ENCODE data around the gene TTLL10. TPM values are rescaled to one million over a fixed set of nuclear protein-coding genes. Genes with fewer than 3 reads are reported as not detected.
"Not testable (repeated sequence)": the region's sequence is repeated elsewhere in the genome, so short reads cannot be mapped to it uniquely, and the experiment has no call there.

TTLL10 gene
- total RNA-seq, 1 experiment from 2014 or later: not detected

- DNase-seq (ENCODE audit: low read depth): no peak
Measured at GRCh38 chr1:1141244-1141910, 32.3 kb upstream of the TTLL10 start.

GRCh38 chr1:1141911-1142250 lies 31.8 kb upstream of the TTLL10 start:
- no peak for DNase-seq (ENCODE audit: low read depth)

GRCh38 chr1:1142352-1142751 lies 31.3 kb upstream of the TTLL10 start:
- DNase-seq (ENCODE audit: low read depth): not testable (repeated sequence)

DNA sequence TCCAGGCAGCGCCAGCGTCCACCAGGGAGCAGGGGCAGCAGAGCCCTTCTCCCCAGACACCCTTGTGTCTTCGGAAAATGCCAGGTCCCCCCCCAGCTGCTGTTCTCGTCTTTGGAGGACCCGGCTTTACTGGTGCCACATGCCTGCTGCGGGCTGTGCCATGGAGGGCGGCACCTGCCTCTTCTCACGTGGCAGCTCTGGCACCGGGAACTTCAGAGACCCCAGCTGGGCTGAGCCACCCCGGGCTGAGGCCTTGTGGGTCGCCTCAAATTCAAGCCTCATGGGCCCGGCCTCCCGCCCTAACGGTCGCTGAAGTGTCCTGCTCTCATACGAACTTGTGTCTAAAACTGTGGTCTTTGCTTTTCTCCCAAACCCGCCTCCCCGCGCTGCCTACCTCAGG lies 30.8 kb upstream of the TTLL10 start:
- DNase-seq (ENCODE audit: low read depth): no peak

GRCh38 chr1:1143636-1144035 lies 30.0 kb upstream of the TTLL10 start:
- no peak for DNase-seq (ENCODE audit: low read depth)

GRCh38 chr1:1144122-1144842 lies 29.4 kb upstream of the TTLL10 start:
- no peak for DNase-seq (ENCODE audit: low read depth)

GRCh38 chr1:1144843-1145546 lies 28.7 kb upstream of the TTLL10 start:
- DNase-seq (ENCODE audit: low read depth): no peak

- no peak for DNase-seq (ENCODE audit: low read depth)
Measured at GRCh38 chr1:1145547-1145914, 28.1 kb upstream of the TTLL10 start.

GRCh38 chr1:1146026-1146425 lies 27.7 kb upstream of the TTLL10 start:
- no peak for DNase-seq (ENCODE audit: low read depth)

DNA sequence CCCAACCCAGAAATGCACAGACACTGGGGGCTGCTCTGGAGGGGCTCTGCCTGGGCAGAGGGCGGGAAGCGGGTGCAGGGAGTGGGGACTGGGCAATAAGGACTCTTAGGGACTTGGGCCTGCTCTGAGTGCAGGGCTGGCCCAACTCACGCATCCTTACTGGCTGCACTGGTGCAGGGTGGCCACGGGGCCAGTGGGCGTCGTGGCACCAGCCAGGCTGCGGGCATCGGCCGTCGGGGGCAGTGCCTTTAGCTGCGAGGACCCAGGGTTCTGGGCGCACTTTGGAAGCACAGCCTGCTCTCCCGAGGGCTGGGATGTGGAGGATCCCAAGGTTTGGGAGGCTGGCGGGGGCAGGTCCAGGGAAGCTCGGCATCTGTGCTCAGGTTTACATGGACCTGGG lies 27.1 kb upstream of the TTLL10 start:
- no peak for DNase-seq (ENCODE audit: low read depth)

DNA sequence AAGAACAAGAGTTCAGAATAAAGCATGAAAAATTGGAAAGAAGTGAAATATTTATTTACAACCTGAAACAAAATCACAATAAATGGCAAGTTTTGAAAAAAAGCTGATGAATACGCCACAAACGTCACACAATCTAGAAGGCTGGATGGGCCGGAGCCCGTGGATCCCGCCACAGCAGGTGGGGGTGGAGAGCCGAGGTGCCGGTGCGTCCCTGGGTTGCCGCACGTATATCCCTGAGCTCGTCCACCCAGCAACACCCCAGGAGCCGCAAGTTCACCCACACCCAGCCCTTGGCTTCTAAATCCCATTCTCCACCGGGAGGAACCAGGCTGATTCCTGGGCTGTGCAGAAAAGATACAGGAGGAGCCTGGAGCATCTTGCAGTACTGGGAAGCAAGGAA lies 25.6 kb upstream of the TTLL10 start:
- no peak for DNase-seq (ENCODE audit: low read depth)

- DNase-seq (ENCODE audit: low read depth): no peak
Measured at GRCh38 chr1:1148569-1148968, 25.1 kb upstream of the TTLL10 start.

DNA sequence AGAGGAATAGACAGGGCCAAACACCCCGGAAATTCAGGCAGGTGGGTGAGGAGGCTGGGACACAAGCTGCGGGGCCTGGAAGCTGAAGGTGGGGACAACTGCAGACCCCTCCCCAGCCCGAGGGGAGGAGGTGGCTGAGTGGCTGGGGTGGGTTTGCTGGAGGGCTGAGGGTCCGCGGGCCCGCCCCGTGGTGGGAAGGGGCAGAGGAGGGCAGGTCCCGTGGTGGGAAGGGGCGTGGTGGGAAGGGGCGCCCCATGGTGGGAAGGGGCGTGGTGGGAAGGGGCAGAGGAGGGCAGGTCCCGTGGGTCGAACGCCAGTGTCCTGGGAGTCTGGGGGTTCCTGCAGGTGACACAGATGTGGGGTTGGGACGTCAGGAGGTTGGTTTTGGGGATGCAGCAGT lies 24.3 kb upstream of the TTLL10 start:
- DNase-seq (ENCODE audit: low read depth): no peak

DNA sequence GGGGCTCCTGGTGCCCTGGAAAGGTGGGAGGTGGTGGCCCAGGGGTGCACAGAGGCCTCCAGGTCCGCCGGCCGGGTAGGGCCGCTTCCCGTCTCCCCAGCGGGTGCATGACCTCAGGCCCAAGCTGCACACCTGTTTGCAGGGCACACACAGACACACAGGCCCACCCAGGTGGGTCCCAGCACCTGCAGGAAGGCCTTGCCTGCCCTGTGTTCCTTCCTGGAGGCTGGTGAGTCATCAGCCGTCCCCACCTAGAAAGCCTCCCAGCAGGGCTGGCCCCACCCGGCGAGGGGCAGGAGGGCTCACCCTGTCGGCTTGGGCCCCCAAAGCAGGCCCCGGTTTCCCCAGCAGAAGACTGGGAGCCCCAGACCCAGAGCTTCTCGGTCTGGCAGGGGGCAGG lies 23.6 kb upstream of the TTLL10 start:
- DNase-seq (ENCODE audit: low read depth): no peak

GRCh38 chr1:1151306-1151705 lies 22.4 kb upstream of the TTLL10 start:
- no peak for DNase-seq (ENCODE audit: low read depth)

GRCh38 chr1:1152431-1152830 lies 21.2 kb upstream of the TTLL10 start:
- not testable (repeated sequence) for DNase-seq (ENCODE audit: low read depth)

DNA sequence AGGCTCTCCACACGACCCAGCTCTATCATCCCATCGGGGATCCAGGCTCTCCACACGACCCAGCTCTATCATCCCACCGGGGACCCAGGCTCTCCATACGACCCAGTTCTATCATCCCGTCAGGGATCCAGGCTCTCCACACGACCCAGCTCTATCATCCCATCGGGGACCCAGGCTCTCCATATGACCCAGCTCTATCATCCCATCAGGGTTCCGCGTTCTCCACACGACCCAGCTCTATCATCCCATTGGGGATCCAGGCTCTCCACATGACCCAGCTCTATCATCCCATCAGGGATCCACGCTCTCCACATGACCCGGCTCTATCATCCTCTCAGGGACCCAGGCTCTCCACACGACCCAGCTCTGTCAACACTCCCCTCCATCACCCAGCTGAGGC lies 20.5 kb upstream of the TTLL10 start:
- not testable (repeated sequence) for DNase-seq (ENCODE audit: low read depth)

DNA sequence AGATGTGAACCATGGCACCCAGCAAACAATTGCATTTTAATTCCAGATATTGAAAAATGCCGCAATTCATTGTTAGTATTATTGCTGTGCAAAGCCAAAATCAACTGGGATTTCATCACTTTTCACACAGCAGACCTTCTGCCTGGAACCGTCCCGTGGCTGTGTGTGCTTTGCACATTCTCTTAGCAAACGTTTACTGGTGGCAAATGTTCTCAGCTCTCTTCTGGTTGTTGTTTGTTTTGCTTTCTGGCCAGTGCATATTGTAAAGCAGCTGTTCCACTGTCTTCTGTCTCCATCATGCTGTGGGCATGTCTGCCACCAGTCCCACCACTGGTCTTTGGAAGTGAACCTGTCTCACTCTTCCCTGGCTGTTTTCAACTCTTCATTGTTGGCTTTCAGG lies 19.8 kb upstream of the TTLL10 start:
- no peak for DNase-seq (ENCODE audit: low read depth)

- DNase-seq (ENCODE audit: low read depth): no peak
Measured at GRCh38 chr1:1155258-1155657, 18.4 kb upstream of the TTLL10 start.

GRCh38 chr1:1156140-1157032 lies 17.3 kb upstream of the TTLL10 start:
- no peak for DNase-seq (ENCODE audit: low read depth)

GRCh38 chr1:1157033-1157365 lies 16.7 kb upstream of the TTLL10 start:
- no peak for DNase-seq (ENCODE audit: low read depth)

DNA sequence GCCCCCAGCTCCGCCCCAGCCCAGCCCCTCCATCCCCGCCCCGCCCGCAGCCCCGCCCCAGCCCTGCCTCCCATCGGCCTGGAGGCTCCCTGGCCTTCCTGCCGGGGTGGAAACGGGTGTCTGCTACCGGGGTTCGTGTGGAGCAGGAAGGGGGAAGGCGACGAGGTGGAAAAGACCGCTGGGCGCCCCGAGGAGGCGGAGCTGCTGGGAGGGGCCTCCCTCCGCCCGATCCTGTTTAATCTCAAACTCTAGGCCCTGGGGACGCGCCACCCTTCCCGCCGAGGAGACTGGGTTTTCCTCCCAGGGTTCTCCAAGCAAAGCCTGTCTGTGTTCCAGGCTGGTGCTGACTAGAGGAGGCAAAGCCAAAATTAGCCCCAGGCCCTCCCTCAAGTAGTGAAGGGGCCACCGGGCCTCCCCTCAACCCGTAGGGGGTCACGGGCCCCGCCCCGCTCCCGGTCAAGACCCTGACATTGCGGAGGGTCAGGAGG lies 16.2 kb upstream of the TTLL10 start:
- DNase-seq (ENCODE audit: low read depth): peak; percentile 92

All from RPMI7951 (cell line).